CD4-positive, alpha-beta T cell treated with Interleukin-17A for 4 hours (primary cell): ENCODE results near the gene MICOS13.
A peak's percentile ranks its signal among the peaks of the same experiment; 100 is the strongest.
"Not testable (repeated sequence)": the region's sequence is repeated elsewhere in the genome, so short reads cannot be mapped to it uniquely, and the experiment has no call there.

Experiments used
- DNase-seq: peaks from one replicate; pipeline ENCODE4 v3.0.0-alpha.2; 2020; ENCODE audit warnings: mixed read lengths

MICOS13 gene

DNA sequence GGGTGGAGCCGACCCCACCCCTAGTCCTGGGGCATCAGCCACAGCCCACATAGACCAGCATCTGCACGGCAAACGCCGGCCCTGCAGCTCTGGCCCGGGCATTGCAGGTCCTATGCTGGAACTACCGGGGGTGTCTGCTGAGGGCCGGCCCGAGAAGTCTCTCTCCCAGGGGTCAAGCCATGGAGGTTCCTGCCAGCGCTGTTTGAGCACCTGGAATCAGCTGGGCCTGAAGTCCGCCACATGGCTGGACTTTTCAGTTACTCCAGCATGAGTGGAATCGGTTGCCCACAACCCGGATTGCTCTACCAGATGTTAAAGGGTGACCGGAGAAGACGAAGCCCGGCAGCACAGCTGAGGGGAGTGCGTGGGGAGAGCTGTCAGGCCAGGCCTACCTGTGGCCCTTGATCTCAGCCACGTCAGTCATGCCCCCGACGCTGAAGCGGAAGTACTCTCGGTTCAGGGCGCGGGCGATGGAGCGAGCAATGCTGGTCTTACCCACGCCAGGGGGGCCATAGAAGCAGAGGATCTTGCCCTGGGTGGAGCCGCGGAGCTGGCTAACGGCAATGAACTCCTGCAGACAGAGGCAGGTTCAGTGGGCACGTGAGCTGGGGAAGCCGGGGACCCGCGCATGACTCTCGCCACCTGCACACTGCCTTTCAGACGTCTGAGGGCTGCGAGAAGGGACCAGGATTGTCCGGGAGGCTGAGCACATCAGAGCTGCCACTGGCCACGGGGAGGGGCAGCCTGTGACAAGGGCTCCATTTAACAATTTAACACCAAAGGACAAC is 18.5 kb upstream of the MICOS13 start:
- no peak for DNase-seq

DNA sequence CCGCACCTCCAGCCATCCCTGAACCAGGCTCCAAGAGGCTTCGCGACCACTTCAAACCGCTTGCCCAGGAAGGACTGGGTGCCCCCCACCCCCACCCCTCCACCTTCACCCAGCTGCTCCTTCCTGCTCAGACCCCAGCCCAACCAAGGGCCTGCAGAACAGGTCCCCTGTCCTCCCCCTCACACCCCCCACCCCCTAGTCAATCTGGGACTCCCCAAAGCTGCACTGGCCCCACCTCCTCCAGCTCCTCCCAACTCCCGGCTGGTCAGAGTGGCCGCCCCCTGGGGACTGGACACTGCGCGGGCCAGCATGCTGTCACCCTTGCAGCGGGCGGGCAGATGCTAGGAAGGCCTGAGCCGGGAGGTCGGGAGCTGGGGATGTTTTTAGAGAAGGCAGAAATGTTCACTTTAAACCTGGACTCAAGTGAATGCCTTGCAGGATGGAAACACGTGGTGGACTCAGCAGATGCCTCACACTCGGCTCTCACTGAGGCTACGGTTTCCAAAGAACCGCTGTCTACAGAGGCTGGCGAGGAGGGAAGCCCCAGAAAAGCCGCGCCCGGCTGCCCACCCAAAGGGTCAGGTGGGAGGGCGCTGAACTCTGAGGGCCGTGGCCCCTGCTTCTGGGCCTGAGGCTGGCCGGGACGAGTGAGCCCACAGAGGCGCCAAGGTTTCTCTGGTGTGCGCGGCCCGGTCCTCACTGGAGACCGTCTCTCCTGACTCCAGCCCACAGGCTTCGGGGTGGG is 17.7 kb upstream of the MICOS13 start:
- no peak for DNase-seq

DNA sequence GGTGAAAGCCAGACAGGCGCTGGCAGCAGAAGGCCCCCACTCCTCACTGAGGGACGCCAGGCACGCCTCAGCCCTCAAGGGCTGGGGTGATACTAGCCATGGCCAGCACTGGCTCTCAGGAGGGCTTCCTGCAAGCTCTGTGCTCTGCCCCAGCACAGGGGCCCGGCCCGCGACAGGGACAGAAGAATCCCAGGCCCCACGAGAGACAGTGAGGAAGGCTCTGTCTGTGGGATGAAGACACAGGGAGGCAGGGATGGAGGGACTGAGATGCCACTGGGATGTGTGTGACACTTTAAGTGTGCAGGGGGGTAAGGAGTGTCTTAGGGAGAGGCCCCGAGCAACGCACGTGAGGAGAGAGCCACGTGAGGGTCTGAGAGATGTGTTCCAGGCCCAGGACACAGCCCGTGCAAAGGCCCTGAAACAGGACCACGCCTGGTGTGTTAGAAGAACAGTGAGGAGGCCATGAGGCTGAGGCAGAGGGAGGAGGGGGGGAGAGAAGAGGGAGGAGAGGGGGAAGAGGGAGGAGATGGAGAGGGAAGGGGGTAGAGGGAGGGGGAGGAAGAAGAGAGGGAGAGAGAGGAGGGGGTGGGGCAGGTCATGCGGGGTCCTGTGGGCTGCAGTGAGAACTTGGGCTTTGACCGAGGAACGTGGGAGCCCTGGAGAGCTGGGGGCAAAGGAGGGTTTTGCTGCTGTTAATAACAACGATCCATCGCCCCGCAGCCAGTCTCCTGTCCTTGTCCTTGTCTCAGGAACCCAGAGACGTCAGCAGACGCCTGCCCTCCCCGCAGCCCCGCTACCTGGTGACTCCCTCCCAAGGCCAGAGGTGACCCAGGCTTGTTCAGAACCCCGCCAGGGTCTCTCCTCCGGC is 16.9 kb upstream of the MICOS13 start:
- DNase-seq = no peak

DNA sequence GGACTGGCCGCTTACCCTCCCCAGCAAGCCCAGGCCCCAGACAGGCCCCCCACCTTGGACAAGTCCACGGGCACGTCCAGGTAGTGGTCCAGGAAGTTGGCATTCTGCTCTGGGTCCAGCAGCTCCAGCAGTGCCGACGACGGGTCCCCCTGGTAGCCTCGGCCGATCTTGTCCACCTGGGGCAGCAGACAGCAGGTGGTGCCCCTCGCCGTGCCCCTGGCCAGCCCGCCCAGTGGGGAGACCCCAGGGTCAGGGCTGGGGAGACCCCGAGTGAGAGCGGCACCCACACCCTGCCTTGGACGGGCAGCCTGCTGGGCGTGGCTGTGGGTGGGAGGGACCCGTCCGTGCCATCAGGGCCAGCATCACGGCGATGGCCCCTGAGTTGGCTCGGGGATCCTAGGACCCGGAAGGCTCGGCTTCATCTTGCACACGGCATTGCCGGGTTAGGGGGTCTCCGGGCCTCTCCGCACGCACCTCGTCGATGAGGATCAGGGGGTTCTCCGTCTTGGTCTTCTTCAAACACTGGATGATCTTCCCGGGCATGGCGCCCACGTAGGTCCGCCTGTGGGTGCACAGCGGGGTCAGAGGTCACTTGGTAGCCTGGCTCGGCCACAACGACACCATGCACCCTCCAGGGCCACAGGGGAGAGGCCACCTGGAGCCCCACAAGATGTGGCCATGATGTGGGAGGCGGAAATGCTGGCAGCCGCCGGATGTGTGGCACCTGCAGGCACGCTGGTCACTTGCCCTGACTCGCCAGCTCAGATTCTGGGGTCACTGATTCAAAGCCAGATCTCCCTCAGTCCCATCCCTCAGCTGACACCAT is 16.1 kb upstream of the MICOS13 start:
- DNase-seq = no peak

DNA sequence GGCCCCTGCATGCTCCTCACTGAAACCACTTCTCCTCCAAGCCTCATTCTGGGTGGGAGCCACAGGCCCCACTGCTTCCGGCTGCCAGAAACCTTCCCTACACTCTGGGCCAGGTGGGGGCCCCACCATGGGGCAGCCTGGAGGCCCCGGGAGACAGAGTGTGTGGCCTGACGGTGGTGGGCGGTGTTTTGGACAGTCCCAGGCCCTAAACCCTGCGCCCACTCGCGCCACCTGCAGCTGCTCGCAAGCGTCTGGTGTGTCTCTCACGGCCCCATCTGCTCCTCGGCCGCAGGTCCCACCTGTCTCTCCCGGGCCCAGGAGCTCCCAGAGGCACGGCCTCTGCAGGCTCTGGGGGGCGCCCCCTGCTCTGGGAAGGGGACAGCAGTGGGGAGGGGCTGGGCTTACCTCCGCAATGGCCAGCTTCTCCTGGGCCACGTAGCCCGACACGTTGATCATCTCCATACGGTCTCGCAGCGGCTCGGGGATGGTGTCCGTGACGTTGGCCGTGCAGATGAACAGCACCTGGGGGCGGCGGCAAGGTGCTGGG is 15.4 kb upstream of the MICOS13 start:
- no peak for DNase-seq

DNA sequence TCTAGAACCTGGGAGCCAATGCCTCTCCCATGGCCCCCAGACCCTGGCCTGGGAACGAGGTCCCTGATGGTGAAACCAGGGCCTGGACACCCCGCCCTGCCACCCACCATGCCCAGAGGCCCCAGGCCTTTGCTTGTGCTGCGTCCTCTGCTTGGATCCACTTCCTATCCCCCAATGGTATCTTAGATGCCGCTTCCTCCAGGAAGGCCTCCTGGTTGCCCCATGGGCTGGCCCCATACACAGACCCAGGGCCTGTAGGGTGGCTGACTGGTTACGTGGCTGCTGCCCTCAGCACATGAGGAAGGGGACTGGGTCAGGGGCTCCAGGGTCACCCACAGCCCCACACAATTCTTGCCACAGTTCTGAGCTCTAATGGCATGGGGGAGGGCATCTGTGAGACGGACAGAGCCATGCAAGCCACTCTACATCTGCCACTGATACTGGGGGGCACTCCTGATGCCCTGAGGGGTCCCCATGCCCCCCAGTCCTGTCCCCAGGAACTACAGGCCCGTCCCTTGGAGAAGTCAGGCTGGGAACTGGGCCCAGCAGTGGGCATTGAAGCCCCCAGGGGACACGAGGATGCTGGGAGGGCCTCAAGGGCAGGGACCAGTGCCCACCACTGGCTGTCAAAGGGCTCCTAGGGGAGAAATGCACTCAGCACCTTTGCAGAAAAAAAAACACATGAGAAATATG is 14.8 kb upstream of the MICOS13 start:
- DNase-seq = no peak

DNA sequence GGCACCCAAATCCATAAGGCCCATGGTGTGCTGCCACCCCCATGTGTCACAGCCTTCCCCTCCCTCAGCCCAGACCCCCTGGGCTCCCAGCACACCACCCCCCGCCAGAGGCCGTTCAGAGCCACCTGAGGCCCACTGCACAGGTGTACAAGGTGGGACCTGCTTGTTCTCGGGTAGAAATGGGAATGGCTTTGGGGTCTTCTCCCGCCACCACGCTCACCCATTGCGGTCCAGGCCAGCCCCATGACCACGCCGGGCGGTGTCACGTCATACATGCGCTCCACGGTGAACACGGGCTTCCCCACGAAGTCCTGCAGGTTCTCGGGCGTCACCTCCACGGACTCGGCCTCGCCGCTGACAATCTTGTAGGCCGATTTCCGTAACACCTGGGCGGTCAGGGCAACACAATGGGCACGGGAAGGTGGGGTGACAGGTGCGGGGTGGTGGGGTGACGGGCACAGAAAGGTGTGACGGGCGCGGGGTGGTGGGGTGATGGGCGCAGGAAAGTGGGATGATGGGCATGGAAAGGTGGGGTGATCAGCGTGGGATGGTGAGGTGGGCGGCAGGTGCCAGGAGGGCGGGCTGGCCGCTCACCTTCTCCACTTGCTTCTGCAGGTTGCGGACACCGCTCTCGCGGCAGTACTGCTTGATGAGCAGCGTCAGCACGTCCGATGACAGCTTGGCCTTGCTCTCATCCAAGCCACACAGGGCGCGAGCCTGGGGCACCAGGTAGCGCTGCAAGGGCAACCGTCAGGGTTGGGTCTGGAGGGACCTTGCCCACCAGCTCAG is 14.0 kb upstream of the MICOS13 start:
- DNase-seq = no peak

DNA sequence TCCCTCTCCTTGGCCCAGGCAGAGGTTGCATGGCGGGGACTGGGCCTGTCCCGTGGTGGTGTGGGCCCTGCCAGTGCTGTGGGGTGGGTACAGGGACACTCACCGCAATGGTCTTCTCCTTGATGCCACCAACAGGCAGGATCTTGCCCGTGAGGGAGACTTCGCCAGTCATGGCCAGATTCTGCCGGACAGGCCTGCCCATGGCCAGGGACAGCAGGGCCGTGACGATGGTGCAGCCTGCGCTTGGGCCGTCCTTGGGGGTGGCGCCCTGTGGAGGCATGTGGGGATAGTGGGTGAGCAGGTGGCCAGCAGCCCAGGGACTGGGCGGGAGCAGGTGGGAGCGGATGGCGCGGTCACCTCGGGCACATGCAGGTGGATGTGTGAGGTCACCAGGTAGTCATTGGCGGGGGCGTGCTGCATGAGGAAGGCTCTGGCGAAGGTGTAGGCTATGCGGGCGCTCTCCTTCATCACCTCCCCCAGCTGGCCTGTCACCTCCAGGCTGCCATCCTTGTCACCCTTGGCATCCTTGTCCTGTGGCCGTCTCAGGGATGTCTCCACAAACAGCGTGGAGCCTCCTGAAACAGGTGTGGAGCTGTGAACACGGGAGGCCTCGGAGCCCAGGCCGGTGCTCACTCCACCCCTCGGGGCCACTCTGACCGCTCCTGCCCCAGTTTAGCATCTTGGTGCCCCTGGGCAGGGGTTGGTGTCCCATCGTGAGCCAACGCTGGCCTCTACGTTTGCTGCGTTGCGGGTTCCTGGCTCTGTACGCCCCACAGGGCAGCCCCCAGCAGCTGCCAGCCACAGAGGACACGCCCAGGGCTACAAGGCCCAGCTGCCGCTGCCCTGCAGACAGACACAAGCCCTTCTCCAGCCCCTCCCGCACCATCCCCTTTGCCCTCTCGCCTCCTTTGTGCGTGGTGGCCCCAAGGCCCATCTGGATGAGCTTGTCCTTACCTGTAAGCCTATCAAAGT is 13.2 kb upstream of the MICOS13 start:
- no peak for DNase-seq

DNA sequence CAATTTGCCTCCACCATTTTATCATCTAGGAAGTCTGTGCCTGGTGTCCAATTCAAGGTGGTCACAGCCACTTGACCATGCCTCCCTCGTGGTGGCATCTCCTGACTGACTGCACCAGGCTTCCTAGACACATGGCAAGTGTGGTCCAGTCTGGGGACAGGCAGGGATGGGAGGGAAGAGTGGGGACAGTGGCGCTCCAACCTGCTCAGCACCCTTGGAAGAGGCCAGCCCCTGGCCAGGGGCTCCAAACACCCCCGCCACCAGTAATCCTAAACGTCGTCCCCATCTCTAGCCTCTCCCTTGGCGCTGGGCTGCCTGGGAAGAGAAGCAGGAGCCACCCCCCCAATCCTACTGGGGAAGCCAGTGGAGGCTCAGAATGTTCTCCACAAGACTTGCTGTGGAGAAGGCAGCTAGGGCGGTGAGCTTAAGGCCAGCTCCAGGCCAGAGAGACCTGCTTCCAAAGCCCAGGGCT is 12.4 kb upstream of the MICOS13 start:
- DNase-seq = no peak

DNA sequence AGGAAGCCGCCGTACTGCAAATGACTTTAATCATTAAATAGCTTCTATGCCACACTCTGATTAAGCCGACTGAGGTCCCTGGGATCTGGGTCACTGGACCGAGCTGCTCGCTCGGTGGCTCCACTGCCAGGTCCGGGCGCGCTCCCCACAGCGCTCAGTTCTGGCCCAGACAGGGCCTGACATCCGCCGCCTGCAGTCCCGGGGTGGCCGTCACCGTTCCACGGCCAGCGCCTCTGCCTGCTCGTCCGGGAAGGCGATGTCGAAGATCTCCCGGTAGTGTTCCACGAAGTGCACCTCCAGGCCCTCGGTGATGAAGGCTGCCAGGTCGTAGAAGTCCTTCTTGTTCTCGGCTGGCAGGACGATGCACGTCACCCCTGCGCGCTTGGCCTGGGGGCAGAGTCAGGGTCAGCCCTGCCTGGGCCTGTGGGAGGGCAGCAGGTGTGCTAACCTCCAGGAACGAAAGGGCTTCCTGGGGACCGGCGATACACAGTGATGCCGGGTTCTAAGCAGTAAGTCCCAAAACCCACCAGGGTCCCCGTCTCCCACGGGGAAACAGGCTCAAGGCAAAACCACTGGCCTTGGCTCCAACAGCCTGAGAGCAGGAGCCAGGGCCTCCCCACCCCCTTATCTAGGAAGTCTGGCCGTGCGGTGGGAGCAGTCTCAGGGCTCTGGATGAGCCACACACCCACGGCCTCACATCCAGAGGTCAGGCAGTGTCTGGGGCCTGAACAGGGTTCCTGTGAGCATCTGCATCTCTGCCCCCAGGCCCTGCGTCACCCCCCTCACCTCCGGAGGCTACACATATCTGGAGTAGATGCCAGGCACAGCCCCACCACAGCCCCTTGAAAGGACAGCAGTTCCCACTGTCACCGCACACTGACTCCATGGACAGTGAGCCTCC is 11.8 kb upstream of the MICOS13 start:
- DNase-seq = no peak

DNA sequence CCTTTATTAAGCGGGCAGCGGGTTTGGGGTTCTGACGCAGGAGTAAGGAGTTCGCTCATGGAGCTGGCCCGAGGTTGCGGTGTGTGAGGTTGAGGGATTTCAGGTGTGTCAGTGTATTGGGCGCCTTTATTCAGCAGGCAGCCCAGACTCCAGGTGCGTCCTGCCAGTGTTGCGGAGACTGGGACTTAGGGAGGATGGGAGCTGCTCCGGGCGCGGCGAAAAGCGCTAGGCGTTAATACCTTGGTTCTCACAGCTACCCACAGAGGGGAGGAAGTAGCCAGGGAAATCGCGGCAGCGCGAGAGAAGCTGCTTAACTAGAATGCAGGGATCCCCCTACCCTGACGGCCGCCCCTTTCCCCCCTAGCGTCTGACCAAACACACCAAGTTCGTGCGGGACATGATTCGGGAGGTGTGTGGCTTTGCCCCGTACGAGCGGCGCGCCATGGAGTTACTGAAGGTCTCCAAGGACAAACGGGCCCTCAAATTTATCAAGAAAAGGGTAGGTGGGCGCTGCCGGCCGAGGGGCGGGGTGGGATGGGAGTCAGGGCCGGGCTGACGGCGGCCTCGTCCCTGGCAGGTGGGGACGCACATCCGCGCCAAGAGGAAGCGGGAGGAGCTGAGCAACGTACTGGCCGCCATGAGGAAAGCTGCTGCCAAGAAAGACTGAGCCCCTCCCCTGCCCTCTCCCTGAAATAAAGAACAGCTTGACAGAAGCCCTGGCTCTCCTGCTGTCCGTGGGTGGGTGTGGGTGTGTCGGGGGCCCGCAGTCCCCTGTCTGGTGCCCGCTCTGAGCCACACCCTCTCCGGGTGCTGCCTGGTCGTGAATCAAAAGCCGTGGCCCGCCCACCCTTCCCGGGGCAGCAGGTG is 10.9 kb upstream of the MICOS13 start:
- DNase-seq = peak; percentile 38

DNA sequence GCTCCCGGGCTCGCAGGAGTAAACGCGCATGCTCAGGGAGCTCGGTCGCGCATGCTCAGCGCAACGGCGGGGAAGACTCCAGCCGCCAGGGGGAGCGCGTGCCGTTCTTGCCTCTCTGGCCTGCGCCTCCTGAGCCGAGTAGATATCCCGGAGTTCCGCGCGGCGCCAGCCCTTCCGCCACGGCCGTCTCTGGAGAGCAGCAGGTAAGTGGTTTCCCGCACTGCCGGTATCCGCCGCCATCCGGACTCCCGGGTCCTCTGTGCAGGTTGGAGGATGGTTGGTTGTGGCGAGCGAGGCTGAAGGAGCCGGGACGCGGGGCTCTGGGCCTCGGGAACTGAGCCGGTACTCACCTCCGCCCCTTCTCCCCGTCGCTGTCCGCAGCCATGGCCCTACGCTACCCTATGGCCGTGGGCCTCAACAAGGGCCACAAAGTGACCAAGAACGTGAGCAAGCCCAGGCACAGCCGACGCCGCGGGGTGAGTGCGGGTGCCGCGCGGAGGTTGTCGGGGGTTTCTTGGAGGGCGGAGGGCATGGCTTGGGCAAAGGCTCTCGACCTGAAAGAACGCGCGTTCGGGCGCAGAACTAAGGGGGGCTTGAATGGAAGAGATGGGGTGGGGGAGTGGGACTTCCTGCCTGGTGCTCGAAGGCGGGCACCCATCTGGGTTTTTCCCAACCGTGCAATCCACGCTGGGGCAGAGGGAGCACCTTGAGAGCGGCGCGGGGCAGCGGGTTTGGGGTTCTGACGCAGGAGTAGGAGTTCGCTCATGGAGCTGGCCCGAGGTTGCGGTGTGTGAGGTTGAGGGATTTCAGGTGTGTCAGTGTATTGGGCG is 10.0 kb upstream of the MICOS13 start, which contains the start of gene RPL36:
Gene RPL36 (plus strand): TSS at position 171 of the 830 bp plus-strand sequence. CDS start 213 bp downstream, at position 384.
- DNase-seq = peak; percentile 99

DNA sequence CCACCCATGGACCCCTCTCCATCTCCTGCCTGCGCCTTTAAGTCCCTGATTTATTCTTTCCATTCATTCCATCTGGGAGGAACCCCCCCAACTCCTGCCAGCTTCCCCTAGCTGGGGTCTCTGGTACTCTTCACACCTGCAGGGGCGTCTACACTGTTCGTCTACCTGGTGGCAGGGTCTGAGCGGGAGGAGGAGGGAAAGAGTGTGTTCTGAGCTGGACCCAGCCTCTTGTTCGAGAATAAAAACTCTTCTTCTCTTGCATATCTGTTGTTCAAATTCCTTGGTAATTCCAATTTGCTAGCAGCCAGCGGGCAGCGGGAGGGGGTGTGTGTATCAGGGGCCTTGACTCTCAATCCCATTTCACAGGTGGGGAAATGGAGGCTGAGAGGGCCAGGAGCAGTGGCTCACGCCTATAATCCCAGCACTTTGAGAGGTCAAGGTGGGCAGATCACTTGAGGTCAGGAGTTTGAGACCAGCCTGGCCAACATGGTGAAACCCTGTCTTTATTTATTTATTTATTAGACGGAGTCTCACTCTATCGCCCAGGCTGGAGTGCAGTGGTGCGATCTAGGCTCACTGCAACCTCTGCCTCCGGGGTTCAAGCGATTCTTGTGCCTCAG is 8.1 kb upstream of the MICOS13 start:
- not testable (repeated sequence) for DNase-seq

DNA sequence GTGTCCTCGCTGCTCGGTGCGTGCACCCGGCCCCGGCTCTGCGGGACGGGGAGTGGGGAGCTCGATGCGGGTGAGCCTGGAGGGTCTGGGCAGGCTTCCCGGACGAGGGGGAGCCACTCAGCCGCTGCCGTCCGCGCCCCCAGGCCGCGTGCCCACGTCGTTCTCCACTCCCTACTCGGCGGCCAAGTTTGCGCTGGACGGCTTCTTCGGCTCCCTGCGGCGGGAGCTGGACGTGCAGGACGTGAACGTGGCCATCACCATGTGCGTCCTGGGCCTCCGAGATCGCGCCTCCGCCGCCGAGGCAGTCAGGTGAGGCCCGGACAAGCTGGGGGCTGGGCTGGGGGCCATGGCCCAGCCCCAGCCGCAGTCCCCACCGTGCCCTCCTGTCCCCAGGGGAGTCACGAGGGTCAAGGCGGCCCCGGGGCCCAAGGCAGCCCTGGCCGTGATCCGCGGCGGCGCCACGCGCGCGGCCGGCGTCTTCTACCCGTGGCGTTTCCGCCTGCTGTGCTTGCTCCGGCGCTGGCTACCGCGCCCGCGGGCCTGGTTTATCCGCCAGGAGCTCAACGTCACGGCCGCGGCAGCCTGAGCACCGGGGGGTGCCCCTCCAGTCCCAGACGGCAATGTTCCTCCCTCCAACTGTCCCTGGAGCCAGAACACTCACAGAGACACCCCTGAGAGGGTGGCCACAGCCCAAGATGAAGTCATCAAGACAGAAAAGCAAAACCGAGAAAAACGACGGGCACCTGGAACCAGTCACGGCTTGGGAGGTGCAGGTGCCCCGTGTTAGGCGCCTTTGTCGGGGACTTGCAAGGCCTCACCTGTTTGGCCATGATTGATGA is 7.3 kb upstream of the MICOS13 start:
- no peak for DNase-seq
